NCI-H82 treated with DMSO at 0.1 percent for 48 hours (cell line): ENCODE data around the gene RNF207.

Experiments
- DNase-seq: peaks from one replicate; lab custom pipeline; 2025; ENCODE audit not compliant: unreplicated experiment; lab: John Stamatoyannopoulos, UW

RNF207 gene

GRCh38 chr1:6224718-6225117 lies 18.8 kb downstream of the RNF207 start:
- DNase-seq, result no peak

- no peak for DNase-seq
These were observed 19.7 kb downstream of the RNF207 start for GRCh38 chr1:6225651-6226050.

DNA sequence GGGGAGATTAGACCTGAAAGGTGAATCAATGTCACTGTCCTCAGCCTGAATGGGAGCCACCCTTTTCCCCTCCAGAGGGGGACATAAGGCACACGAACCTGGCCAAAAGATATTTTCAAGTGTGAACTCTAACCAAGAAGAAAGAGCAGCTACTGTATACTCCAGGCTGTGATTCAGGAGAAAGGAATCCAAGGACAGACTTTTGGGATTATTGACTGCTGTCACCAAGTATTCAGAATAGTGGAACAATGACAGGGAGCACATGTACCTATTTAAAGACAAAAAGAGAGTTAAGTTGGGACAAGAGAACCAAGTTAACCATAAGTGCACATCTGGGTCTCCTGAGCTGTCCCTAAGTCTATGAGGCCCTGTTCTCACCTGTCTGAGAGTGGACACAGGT lies 27.5 kb downstream of the RNF207 start:
- DNase-seq, result peak; percentile 39

- no peak for DNase-seq
These were observed 28.8 kb downstream of the RNF207 start for GRCh38 chr1:6234502-6235295.

DNA sequence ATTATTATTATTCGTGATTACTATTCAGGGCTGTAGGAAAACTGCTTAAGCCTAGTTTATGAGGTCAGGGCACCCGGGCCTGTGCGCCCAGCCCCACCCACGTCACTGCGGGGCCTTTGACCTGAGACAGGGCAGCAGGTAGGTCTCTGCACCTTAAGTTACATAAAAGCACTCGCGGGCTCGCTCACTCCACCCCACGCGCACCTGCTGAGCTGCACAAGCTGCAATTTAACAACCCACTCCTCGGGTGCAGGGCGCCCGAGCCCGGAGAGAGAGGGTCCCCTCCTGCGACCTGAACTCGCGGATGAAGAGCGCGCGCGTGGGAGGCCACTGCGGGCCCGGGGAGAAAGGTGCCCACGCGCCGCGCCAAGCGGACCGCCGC lies 29.4 kb downstream of the RNF207 start:
- no peak for DNase-seq

DNA sequence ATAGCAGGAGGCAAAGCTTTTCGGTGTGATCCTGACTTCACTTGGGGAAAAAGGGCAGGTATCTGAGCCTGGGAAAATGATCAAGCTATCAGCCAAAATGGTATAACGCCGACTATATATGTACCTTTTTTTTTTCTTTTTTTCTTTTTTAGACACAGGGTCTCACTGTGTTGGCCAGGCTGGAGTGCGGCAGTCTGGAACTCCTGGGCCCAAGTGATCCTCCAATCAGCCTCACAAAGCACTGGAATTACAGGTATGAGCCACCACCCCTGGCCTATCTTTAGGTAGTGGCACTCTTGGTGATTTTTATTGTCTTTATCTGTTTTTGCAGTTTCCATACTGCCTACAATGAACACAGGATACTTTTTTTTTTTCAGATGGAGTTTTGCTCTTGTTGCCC lies 31.2 kb downstream of the RNF207 start:
- DNase-seq, result no peak

GRCh38 chr1:6239213-6239752 lies 33.4 kb downstream of the RNF207 start:
- DNase-seq, result no peak

DNA sequence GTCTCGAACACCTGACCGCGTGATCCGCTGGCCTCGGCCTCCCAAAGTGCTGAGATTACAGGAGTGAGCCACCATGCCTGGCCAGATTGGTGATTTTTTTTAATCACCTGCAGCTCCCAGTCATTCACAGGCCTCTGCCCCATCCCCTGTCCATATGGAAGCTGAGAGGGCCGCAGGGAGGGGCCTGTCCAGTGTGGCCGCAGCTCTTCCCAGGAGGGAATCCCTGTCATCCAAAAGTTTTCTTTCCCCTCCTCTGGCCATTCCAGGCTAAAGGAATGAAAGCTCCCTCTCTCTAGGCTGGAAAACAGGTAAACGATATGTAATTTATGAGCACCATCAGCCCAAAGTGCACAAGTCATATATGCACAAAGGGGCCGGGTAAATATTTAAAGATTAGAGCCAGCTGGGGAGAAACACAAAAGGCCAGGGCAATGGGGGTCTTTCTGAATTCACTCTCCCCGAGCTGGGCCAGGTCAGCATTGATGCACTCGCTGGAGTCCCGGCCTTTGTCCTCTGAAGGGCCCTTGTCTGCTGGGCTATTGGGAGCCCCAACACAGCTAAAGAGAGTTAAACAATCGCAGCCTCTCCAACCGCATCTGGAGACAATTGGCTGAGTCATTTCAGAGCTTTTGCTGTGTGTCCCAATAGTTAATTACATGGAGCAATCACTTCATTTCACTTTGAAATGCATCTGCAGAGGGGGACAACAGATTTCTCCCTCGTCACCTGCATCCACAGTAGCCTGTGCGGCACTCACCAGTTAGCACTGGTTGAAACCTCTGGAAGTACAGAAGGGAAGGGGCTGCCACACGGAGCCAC lies 34.2 kb downstream of the RNF207 start:
- DNase-seq, result no peak

- DNase-seq, result no peak
These were observed 35.4 kb downstream of the RNF207 start for GRCh38 chr1:6241107-6241886.

GRCh38 chr1:6241887-6242740 lies 36.2 kb downstream of the RNF207 start:
- no peak for DNase-seq

- DNase-seq, result no peak
These were observed 37.3 kb downstream of the RNF207 start for GRCh38 chr1:6243053-6243834.

- DNase-seq, result no peak
These were observed 38.1 kb downstream of the RNF207 start, which contains the start of gene HES3 for GRCh38 chr1:6243993-6244392. Gene HES3 (plus strand): TSS chr1:6244179. CDS start chr1:6244366, 187 bp downstream.

GRCh38 chr1:6244401-6245049 lies 38.6 kb downstream of the RNF207 start:
- no peak for DNase-seq

DNA sequence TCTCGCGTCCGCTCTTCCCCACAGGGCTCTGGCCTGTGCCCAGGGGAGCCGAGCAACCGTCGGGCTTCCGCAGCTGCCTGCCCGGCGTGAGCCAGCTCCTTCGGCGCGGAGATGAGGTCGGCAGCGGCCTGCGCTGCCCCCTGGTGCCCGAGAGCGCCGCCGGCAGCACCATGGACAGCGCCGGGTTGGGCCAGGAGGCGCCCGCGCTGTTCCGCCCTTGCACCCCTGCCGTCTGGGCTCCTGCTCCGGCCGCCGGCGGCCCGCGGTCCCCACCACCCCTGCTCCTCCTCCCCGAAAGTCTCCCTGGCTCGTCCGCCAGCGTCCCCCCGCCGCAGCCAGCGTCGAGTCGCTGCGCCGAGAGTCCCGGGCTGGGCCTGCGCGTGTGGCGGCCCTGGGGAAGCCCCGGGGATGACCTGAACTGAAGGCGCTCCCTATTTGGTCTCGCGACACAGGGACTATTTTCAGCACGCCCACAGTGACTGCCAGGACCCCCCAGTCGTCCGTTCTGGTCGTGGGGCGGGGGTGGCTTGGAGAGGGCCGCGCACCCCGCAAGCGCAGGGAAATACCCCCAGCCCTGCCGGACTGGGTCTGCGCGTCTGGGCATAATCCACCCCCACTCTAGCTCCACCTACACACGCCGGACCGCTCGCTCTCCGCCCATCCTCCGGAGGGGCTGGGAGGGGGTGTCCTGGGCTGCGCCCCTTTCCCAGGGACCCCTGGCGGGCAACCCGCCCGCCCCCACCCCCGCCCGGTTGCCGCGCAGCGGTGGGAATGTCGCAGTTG lies 39.4 kb downstream of the RNF207 start:
- DNase-seq, result peak; percentile 40

DNA sequence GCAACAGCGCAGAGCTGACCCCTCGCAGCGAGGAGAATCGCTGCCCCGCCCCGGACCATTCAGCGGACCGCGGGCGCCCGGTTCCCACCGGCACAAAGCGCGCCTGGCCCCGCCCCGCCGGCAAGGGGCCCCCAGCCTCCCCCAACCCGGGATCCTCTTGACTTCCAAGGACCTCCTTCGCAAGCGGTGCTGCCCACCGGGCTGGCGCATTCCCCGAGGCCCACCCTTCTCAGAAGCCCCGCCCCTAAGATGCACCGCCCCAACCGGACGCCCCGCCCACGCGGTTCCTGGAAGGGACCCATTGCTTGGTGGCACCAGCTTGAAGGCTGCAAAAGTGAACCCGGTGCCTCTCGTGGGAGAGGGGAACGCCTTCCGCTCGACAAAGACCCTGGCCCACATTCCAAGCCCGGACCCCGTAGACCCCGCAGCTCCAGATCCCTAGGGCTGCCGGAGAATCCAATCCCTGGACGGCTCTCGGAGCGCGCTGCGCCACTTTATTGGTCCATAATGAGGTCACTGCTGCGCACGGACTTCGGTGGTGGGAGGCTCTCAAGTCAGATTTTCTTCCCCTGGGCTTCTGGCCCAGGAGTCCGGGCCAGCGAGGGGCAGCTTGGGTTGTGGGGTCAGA lies 40.1 kb downstream of the RNF207 start:
- DNase-seq, result peak; percentile 62

DNA sequence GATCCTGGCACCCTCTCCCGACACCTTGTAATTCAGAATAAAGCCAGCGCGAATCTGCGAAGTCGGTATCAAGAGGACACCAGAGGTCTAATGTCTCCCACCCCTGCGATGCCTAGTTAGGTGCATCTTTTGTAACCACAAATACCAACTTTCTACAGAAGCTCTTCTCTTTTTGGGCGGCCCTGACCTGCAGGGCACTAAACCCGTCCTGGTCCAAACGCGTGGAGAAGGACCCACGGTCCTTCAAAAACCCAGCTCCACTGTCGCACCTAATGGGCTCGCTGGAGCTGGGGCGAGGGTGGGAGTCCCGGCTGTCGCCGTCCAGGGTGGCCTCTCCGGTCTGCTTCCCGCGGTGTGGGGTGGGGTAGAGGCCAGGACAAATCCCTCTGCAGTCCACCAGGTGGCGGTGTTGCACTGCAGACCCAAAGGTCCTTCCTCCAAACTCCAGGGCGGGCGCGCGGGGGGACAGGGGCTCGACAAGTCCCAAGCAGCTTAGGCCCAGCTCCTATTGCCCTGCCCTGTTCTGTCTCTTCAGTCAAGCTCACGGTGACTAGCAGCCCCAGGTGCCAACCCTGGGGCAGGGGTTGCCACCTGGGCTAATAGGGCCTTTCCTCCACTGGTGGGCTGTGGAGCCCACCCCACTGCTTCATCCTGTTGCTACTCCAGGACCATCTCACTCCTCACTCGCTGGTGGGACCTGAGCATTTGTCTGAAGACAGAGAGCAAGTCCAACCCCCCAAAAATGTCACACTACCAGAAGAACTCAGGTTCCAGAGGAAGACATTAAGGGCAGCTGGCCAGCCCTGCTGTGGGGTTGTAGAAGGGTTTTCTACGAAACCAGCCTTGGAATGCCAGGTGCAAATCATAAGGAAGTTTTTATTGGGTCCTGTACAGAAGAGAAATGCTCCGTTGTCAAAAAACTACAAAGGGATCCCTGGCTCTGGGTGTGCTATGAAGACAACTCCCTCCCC lies 40.9 kb downstream of the RNF207 start:
- DNase-seq, result peak; percentile 81

GRCh38 chr1:6247651-6248050 lies 41.7 kb downstream of the RNF207 start:
- DNase-seq, result no peak
